Psoas muscle (tissue), 8 donors: ENCODE data around the gene VWA8. TPM values are rescaled to one million over a fixed set of nuclear protein-coding genes. Genes with fewer than 3 reads are reported as not detected.

ENCODE experiments used
- ATAC-seq, 4 donors: fragments of 200-7000 bp; cut with Tn5 transposase; one replicate each; pipeline ENCODE4 v1.9.1; 2020; ENCODE audit warnings: moderate library complexity in 3 of 4, mild to moderate bottlenecking in 2 of 4
- DNase-seq, 2 donors: peaks; one replicate each; pipeline ENCODE4 v3.0.0-alpha.2; 2020
- H3K27ac ChIP-seq: fragments of 200-600 bp; one replicate; pipeline ENCODE4 v1.8.0; 2022
- H3K27me3 ChIP-seq, 3 donors: fragments of 200-600 bp in 1 of 3; one replicate each; pipeline versions ENCODE4 v1.6.1 to v1.8.0; 2013 to 2022; ENCODE audit warnings: low read length in 2 of 3, mild to moderate bottlenecking in 2 of 3, moderate library complexity in 1 of 3; ENCODE audit not compliant: insufficient read depth in 3 of 3
- H3K36me3 ChIP-seq, 2 donors: fragments of 200-600 bp in 1 of 2; one replicate each; pipeline versions ENCODE4 v1.6.1 to v1.8.0; 2013 to 2022; ENCODE audit warnings: low read depth in 1 of 2, mild to moderate bottlenecking in 1 of 2, moderate library complexity in 1 of 2; ENCODE audit not compliant: insufficient read depth in 1 of 2
- H3K4me1 ChIP-seq: fragments of 200-600 bp; one replicate; pipeline ENCODE4 v1.8.0; 2022
- H3K4me3 ChIP-seq: fragments of 200-600 bp; one replicate; pipeline ENCODE4 v1.8.0; 2022; ENCODE audit warnings: mild to moderate bottlenecking
- H3K9me3 ChIP-seq: fragments of 200-600 bp; one replicate; pipeline ENCODE4 v1.8.0; 2022
- WGBS, 3 donors: extraction: QIAGEN DNeasy Blood & Tissue Kit; methylation state at CpG; one replicate each; pipeline versions ENCODE4 v1.1.6 to v1.1.7; 2013; 5-methylcytosine and 5-hydroxymethylcytosine counted together
- intact Hi-C, 2 donors: fragments of 100-400 bp; cut with DNase I; formaldehyde crosslinking; loops; one replicate each; pipeline versions ENCODE4 v1.11.0 to v1.14.2; 2022
- polyA plus RNA-seq, 3 donors: library from polyadenylated mRNA; stranded (reverse); fragments of 200-250 nt; gene quantifications; one replicate each; pipeline ENCODE4 v1.2.3, GENCODE V29; 2013
- total RNA-seq, 4 donors: library from RNA; stranded (reverse); fragmentation: NEBNext Ultra II Directional in 2 of 4; extraction: Animal tissue kit (Norgen Biotek cat#: 25700) in 2 of 4; gene quantifications; one replicate each; pipeline versions ENCODE4 v1.2.1 to v1.2.4, GENCODE V29; 2021 to 2023
- TF ChIP-seq, protein P1 (sequence below): fragments of 200-600 bp; IDR thresholded peaks from one replicate; pipeline ENCODE4 v1.8.0; 2022; ENCODE audit warnings: antibody characterized with exemption
- donor health status: healthy with polysubstance abuse.
- donor health status: DM: no; HTN: no; CAD: no; lungs with moderate emphysema.
- donor health status: Bipolar disorder and iron deficiency.
- donor health status: healthy.
- donor health status: DM: yes; HTN: yes; CAD: no.
- donor health status: DM: no; HTN: no; CAD: no.
- donor health status: DM: no; HTN: no; CAD: no.
- donor health status: DM: yes; HTN: yes; CAD: no.

The VWA8 gene
- total and polyA plus RNA-seq, 7 donors, result 8.6 to 50.5 (median 30.1) TPM

DNA sequence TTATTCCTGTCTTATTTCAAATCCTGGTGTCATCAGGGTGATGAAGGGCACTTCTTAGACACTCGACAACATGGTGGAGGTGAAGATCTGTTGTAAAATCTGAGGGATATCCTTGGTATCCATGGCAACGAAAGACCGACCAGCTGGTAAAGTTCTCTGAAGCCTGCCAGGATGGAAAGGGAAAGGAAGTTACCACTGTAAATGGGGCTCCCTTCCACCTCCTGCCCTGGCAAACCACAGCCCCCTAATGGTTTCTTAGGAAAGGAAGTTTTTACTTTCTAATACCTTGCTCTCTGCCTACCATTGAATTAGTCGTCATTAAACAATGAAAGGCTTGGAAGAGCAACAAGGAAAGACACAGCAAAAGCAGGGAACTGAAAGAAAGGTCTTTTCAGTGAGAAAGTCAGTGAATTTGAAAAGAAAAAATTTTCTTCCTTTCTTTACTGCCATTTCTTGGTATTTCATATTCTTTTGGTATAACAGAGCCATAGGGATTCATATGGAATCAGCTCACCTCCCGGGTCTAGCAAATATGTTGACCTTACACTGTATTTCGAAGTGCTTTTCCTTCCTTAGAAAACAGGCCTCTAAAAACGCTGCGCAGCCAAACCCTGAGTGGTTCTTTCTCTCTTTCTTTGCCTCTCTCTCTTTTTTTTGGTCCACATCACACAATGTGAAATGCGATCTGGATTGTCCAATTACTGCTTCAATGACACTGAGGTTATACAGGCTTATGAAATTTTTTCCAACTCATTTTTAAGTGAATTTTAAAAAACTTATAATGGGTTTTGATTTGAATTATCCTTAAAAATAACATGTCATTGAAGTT, 392.6 kb downstream of the VWA8 start:
- WGBS, 3 donors, result 77 to 83% (median 79%) methylated on average over 9 of the region's 9 CpGs
- ATAC-seq (no peak), DNase-seq (no peak)
- peaks cover 8% of the 10 kb centered on the region for H3K4me1 ChIP-seq
- TF ChIP-seq, protein P1, sequence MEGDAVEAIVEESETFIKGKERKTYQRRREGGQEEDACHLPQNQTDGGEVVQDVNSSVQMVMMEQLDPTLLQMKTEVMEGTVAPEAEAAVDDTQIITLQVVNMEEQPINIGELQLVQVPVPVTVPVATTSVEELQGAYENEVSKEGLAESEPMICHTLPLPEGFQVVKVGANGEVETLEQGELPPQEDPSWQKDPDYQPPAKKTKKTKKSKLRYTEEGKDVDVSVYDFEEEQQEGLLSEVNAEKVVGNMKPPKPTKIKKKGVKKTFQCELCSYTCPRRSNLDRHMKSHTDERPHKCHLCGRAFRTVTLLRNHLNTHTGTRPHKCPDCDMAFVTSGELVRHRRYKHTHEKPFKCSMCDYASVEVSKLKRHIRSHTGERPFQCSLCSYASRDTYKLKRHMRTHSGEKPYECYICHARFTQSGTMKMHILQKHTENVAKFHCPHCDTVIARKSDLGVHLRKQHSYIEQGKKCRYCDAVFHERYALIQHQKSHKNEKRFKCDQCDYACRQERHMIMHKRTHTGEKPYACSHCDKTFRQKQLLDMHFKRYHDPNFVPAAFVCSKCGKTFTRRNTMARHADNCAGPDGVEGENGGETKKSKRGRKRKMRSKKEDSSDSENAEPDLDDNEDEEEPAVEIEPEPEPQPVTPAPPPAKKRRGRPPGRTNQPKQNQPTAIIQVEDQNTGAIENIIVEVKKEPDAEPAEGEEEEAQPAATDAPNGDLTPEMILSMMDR, result no peak
- H3K36me3 ChIP-seq, result peaks cover 2 to 32% of the 10 kb centered on the region in 2 donors
- no peaks in the 10 kb centered on the region for H3K9me3 ChIP-seq
- intact Hi-C loops, result no loop called here
- no peaks in the 10 kb centered on the region for H3K27me3 ChIP-seq
- no peak overlapping the region for H3K27ac ChIP-seq
- no peak overlapping the region for H3K4me3 ChIP-seq

DNA sequence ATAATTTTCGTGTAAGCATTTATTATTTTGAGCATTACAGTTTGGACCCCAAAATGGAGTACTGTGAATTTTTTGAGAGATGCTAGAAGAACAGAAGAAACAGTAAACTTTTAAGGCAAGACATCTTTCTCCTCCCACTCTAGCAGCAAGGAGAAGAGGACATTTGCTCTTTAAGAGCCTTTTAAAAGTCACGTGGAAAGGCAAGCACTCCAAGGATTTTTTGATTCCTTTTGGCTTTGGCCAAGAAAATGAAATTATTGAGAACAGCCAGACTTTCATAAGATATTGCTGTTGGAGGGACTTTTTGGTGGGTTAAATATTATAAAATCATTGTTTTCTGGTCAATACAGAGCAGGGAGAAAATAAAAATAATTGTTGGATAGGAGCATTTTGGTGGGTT, 393.5 kb downstream of the VWA8 start:
- Histone ChIP-seq H3K4me3 (no peak overlapping the region), H3K27ac (no peak overlapping the region), H3K36me3 (peaks cover 2 to 32% of the 10 kb centered on the region in 2 donors), H3K27me3 (no peaks in the 10 kb centered on the region), H3K9me3 (no peaks in the 10 kb centered on the region), H3K4me1 (peaks cover 8% of the 10 kb centered on the region)
- WGBS, 3 donors, result 84 to 93% (median 88%) methylated on average over 2 of the region's 2 CpGs
- intact Hi-C loops, result no loop called here
- no peak for ATAC-seq
- no peak for DNase-seq
- TF ChIP-seq, protein P1, result no peak

DNA sequence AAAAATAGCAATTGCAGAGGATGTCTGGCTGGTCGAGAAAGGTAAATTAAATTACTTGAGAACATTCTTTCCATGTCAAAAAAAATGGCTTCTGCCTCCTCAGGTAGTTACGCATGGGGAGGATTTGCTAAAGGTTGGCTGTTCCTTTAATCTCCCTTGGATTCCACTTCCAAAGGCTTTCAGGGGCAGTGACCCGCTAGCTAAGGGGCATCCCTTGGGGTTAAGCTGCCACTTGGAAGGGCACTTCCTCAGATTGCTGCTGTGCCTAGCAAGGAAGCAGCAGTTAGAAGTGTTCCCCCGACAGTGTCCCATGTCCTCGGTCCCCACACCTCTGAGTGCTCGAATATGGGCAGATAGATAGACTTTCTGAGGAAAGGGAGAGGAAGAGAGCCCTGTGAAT, 395.1 kb downstream of the VWA8 start:
- DNase-seq (no peak), ATAC-seq (no peak)
- TF ChIP-seq, protein P1, result no peak
- Histone ChIP-seq H3K36me3 (peaks cover 2 to 32% of the 10 kb centered on the region in 2 donors), H3K27ac (no peak overlapping the region), H3K4me1 (peaks cover 8% of the 10 kb centered on the region), H3K27me3 (no peaks in the 10 kb centered on the region), H3K4me3 (no peak overlapping the region), H3K9me3 (no peaks in the 10 kb centered on the region)
- intact Hi-C loops, result no loop called here
- WGBS, 3 donors, result 83 to 89% (median 88%) methylated on average over 6 of the region's 6 CpGs

DNA sequence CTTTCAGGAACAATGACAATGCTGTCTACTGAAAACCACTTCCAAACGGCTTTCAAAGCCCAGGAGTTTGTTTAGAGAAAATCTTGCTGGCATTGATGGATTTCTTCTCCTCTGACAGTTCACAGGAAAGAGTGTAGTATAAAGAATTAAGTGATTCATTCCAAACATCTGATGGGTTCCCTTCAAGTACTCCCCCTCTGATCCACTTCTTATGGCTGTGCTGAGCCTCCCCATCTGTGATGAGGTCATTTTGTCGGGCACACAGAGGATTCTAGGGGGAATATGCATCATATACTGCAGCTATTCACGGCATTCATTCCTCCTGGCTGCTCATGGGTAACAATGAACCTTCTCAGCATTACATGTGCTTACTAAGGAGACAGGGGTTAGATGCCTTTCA, 395.7 kb downstream of the VWA8 start:
- peaks cover 2 to 27% of the 10 kb centered on the region in 2 donors for H3K36me3 ChIP-seq
- TF ChIP-seq, protein P1, result no peak
- H3K4me1 ChIP-seq, result peaks cover 8% of the 10 kb centered on the region
- 36 to 44% (median 41%) methylated on average over 3 of the region's 3 CpGs for WGBS, 3 donors
- ATAC-seq (no peak), DNase-seq (no peak)
- H3K27me3 ChIP-seq, result no peaks in the 10 kb centered on the region
- no peaks in the 10 kb centered on the region for H3K9me3 ChIP-seq
- H3K4me3 ChIP-seq, result no peak overlapping the region
- no peak overlapping the region for H3K27ac ChIP-seq
- intact Hi-C loops, result no loop called here

DNA sequence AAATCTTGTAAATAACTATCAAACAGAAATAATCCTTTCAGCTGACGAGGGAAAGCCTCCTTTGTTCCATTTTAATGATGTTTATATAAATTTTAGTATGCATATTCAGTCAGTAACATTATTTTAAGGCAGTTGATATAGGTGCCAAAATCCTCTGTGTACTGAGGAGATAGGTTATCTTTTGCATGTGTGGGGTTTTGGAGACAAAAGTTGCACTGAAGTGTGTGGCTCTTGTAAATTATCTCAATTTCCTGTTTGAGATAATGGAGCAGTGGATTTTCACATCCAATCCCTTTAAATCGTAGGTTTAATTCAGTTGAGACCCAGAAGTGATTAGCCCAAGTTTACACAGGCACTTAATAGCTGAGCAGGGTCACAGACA, 396.9 kb downstream of the VWA8 start:
- Histone ChIP-seq H3K4me1 (peaks cover 2% of the 10 kb centered on the region), H3K36me3 (peaks cover 2 to 25% of the 10 kb centered on the region in 2 donors), H3K27ac (no peak overlapping the region), H3K4me3 (no peak overlapping the region), H3K9me3 (no peaks in the 10 kb centered on the region), H3K27me3 (no peaks in the 10 kb centered on the region)
- WGBS, 3 donors, result 43 to 66% (median 55%) methylated on average over 2 of the region's 2 CpGs
- TF ChIP-seq, protein P1, result no peak
- ATAC-seq (no peak), DNase-seq (no peak)
- intact Hi-C loops, result no loop called here
